ENCODE data around the gene NUP62CL.

Gene NUP62CL

DNA sequence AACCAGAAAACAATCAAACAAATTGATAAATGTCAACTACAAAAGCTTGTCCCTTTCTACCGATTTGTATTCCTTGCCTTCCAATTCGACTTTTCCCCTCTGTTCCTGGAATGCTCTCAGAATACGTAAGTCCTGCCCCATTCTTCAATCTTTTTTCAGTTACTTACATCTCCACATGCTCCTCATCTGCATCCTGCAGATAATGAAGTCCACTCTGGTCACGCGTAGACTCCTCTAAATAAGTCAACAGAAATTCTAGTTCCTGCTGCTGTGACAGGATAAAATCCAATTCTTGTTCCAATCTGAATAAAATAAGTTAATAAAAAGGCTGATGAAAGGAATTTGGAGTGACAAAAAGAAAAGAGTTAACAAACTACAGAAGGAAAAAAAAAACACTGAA is 53.2 kb downstream of the NUP62CL start:
- DNase-seq (ENCODE audit: low read depth): no peak

DNA sequence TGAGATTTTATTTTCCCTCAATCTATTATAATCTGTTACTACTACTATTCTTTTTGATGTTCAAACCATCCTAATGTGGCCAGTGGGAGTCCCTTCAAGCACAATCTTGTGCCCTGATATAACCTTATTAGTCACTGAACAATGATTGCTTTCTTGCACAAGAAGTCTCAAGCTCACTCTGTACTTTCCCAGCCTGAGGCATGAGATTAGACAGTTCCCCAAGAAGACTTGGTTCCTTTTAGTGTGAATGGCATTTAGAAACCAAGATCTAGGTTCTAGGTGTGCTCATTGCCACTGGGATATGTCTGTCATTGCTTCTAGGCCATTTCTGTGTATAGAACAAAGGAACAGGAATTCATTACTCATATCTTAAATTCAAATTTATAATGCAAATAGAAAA is 59.6 kb downstream of the NUP62CL start:
- DNase-seq (ENCODE audit: low read depth): peak; percentile 7

DNA sequence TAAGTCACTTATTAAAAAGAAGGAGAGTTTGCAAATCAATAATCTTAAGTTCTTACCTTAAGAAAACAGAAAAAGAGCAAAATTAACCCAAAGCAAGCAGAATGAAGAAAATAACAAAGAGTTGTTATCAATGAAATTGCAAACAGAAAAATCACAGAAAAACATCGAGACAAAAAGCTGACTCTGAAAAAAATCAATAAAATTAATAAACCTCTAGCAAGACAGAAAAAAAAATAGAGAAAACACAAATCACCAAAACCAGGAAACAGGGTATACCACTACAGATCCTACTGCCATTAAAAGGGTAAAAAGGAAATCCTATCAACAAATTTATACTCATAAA is 70.3 kb downstream of the NUP62CL start:
- DNase-seq (ENCODE audit: low read depth): no peak

DNA sequence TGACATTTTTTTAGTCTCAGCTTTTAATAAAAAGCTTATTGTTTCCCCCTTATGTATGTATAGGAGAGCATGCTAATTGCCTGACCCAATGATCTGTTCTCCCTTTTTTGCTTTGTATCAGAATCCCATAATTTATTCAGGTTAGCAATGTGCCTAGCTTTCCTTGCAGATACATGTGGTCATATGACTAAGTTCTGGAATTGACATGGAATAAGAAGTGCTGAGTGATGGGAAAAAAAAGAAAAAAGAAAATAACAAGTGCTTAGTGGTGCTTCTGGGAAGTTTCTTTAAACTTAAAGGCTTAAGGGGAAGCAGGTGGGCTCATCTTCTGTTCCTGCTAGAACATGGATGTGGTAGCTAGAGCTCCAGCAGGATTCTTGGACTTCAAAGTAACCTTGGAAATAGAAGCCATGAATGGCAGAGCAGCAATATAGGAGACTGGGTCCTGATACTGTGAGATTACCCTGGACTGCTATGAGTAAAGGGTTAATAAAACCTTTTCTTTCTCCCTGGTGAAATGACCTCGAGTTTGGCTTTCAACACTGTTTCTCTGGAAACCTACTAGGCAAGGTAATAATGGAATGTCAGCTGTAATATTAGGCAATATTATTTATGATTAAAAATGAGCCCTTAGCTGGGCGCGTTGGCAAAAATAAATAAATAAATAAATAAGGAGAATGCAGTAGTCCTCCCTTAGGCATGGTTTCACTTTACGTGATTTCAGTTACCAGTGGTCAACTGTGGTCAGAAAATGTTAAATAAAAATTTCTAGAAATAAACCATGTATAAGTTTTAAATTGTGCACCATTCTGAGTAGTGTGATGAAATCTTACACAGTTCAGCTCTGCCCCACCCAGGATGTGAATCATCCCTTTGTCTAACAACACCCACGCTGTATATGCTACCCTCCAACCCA is 70.9 kb downstream of the NUP62CL start:
- DNase-seq (ENCODE audit: low read depth): peak; percentile 13

DNA sequence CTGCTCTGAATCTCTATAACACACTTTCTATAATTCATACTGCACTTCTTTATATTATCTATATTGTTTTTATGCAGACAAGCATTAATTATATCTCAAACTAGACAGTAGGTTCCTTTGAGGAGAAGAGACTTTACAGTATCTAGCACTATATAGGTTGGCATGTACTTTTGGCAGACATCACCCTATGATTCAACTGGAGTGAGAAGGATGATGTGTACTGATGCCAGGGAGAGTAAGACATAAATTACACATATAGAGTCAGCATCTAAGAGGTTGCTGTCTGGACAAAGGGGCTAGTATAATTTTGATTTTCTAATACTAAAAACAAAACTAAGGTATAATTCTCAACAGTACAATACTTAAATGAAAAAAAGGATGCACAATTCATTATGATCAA is 82.5 kb downstream of the NUP62CL start:
- DNase-seq (ENCODE audit: low read depth): no peak

DNA sequence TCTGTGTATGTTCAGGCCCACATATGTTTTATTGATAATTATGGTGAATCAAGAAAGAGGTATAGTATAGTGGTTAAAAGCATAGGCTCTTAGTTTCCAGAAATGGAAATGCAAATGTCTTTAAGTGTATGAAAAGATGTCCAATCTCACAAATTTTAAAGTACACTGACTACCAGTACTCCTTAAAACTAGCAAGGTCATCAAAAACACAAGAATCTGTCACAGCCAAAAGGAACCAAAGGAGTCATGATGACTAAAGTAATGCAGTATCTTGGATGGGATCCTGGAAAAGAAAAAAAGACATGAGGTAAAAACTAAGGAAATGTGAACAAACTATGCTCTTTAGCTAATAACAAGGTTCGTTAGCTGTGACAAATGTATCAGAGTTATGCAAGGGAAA is 87.0 kb downstream of the NUP62CL start:
- no peak for DNase-seq (ENCODE audit: low read depth)

DNA sequence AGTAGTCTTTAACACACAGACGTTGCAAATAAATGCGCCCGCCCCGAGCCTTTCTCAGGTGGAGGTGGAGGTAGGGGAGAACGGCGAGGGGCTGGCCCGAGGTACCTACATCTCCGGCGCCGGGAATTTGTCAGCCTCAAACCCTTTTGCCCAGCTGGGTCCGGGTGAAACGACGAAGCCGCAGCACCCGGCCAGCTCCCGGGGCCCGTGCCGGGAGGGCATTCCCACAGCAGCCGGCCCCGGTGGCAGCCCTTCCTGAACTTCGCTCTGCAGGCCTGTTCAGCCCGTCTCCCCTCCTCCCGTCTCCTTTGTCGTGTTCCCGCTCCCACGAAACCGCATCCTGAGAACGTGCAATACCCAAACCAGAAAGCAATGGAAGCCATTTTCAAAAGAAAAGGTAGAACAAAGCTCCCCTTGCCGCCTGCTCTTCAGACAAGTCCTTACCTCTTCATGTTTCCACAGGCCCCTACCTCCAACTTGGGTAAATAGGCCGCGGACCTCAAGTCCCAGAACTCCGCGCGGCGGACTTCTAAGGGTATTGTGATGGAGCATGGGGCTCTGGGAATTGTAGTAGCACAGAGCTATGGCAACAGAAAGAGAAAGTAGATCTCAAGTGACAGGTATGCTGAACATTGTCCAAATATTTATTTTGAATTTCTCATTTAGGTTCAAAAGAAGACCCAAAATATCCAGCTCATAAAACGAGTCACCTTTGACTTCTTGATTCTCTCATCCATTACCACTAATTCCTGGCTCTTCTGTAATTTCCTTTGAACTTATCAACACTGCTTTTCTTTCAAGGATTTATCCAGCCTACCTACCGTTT is 87.7 kb downstream of the NUP62CL start, which contains the start of gene RBM41:
RBM41 (minus strand) TSS at position 501 of the 826 bp plus-strand sequence; CDS start at position 452, 49 bp downstream.
- peak; percentile 62 for DNase-seq (ENCODE audit: low read depth)

DNA sequence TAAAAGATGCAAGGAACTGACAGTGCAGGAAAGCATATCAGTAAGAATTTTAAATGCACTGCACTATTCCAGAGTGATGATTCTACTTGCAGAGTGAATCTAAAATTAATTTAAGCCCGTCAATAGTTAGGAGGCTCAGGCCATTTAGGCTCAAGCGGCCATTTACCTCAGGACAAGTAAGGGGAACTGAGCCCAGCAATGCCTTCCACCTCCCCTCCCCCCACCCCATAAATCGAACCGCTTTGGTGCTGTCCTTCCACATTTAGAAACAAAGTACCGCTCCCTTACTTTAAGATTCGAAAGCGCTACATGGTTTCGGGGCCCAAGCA is 88.3 kb downstream of the NUP62CL start:
- DNase-seq (ENCODE audit: low read depth): no peak

DNA sequence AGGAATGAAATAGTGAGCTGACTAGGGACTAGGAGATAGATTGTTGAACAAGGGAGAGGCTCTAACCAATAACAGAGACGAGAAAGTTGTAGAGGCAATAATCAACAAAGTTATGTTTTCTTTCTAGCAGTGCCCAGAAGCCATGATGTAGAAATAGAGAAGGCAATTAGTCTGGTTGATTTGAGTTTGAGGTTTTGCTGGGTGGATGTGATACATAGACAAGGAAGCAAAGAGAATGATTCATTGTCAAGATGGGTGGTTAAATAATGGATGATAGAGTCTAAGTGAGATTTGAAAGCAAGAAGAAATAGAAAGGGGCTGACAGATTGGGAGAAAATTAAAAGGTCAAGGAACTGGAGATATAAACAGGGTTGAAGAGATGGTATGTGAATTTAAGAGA is 98.8 kb downstream of the NUP62CL start:
- DNase-seq (ENCODE audit: low read depth): no peak

DNA sequence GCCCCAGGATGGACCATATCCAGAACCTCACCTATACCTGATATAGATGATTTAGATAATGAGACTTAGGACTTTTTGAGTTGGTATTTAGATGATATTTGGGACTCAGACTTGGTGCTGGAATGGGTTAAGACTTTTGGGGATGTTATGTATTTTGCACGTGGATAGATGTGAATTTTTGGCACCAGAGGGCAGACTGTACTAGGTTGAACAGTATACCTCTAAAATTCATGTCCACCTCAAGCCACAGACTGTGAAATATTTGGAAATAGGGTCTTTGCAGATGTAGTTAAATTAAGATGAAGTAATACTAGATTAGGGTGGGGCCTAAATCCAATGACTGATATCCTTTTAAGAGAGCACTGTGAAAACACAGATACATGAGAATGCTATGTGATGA is 103.3 kb downstream of the NUP62CL start:
- no peak for DNase-seq (ENCODE audit: low read depth)

DNA sequence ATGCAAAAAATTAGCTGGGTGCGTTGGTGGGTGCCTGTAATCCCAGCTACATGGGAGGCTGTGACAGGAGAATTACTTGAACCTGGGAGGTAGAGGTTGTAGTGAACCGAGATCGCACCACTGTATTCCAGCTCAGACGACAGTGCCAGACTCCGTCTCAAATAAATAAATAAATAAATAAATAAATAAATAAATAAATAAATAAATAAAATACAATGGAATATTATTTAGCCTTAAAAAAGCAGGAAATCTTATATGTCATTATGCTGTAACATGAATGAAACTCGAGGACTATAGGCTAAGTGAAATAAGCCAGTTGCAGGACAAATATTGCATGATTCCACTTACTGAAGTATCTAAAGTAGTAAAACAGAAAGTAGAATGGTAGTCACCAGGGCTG is 130.1 kb downstream of the NUP62CL start:
- no peak for DNase-seq (ENCODE audit: low read depth)

All from stromal cell of bone marrow (primary cell).